ENCODE measurements around the gene HPSE2.
A peak's percentile ranks its signal among the peaks of the same experiment; 100 is the strongest.

HPSE2 gene

DNA sequence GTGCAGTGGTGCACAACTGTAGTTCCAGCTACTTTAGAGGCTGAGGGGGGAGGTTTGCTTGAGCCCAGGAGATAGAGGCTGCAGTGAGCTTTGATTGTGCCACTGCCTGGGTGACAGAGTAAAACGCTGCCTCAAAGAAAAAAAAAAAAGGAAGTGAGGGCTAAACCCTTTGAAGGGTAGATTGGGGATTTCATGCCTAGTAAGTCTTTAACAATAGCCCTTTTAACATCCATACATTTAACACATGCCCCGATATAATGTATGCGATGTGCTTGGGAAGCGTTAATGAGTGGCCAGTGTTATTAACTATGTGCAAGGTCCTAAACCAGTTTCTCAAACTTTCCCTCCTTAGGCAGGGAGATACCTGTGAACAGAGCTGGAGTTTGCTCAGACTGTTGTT is 559.8 kb downstream of the HPSE2 start:
- H3K36me3 ChIP-seq (ENCODE audit: control insufficient read depth, insufficient read depth, low read length), result no peaks in the 10 kb centered on the region
- no peak overlapping the region for H3K4me3 ChIP-seq (ENCODE audit: insufficient read depth, low read depth, low read length)
- no peak overlapping the region for H3K27ac ChIP-seq (ENCODE audit: insufficient read depth, low read depth, low read length, poor library complexity, severe bottlenecking)
- H3K4me1 ChIP-seq (ENCODE audit: control insufficient read depth, insufficient read depth, low read length), result peaks cover 3% of the 10 kb centered on the region
- no peaks in the 10 kb centered on the region for H3K9me3 ChIP-seq (ENCODE audit: control insufficient read depth, low read length)
- WGBS, 2 experiments, result 71 to 87% methylated on average over 3 to 4 of the region's 4 CpGs
- H3K27me3 ChIP-seq (ENCODE audit: control insufficient read depth, insufficient read depth, low read length, poor library complexity, severe bottlenecking), result no peaks in the 10 kb centered on the region

DNA sequence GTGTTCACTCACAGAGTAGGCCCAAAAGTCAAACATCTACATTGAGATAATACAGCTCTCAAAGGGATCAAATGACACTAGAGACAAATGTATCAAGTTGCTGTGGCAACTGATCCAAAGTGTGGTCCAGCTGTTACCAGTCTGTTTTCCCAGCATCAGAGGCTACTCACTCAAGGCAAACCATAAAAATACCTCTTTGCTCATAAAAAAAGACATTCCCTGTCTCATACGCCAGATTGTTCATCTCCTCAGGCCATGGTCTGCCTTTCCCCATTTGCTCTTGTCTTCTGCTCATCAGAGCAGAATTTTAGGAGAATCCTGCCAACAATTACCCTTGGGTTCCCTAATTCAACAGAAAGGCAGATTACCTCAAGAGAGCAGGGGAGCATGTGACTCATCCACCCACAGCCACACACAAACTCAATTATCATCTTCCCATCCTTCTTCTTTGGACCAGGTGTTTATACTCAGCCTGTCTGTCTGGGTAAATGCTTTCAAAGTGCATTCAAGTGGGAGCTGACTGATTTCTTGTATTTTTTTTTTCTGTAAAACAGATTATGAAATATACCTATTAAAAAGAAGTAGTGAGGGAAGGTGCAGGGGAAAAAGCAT is 562.4 kb downstream of the HPSE2 start:
- 89 to 96% methylated on average over 1 of the region's 1 CpG for WGBS, 2 experiments
- H3K36me3 ChIP-seq (ENCODE audit: control insufficient read depth, insufficient read depth, low read length), result no peaks in the 10 kb centered on the region
- H3K4me3 ChIP-seq (ENCODE audit: insufficient read depth, low read depth, low read length), result no peak overlapping the region
- no peaks in the 10 kb centered on the region for H3K9me3 ChIP-seq (ENCODE audit: control insufficient read depth, low read length)
- H3K27ac ChIP-seq (ENCODE audit: insufficient read depth, low read depth, low read length, poor library complexity, severe bottlenecking), result no peak overlapping the region
- peaks cover 3% of the 10 kb centered on the region for H3K4me1 ChIP-seq (ENCODE audit: control insufficient read depth, insufficient read depth, low read length)
- no peaks in the 10 kb centered on the region for H3K27me3 ChIP-seq (ENCODE audit: control insufficient read depth, insufficient read depth, low read length, poor library complexity, severe bottlenecking)

DNA sequence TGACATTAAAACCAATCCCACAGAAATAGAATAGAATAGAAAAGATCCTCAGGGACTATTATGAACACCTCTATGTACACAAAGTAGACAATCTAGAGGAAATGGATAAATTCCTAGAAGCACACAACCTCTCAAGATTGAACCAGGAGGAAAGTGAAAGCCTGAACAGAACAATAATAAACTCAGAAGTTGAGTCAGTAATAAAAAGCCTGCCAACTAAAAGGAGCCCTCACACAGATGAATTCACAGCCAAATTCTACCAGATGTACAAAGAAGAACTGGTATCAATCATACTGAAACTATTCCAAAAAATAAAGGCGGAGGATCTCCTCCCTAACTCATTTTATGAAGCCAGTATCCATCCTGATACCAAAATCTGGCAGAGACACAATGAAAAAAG is 568.6 kb downstream of the HPSE2 start:
- no peaks in the 10 kb centered on the region for H3K4me1 ChIP-seq (ENCODE audit: control insufficient read depth, insufficient read depth, low read length)
- H3K27me3 ChIP-seq (ENCODE audit: control insufficient read depth, insufficient read depth, low read length, poor library complexity, severe bottlenecking), result no peaks in the 10 kb centered on the region
- H3K36me3 ChIP-seq (ENCODE audit: control insufficient read depth, insufficient read depth, low read length), result no peaks in the 10 kb centered on the region
- H3K4me3 ChIP-seq (ENCODE audit: insufficient read depth, low read depth, low read length), result no peak overlapping the region
- peaks cover 3% of the 10 kb centered on the region for H3K9me3 ChIP-seq (ENCODE audit: control insufficient read depth, low read length)
- 79 to 86% methylated on average over 1 of the region's 1 CpG for WGBS, 2 experiments
- no peak overlapping the region for H3K27ac ChIP-seq (ENCODE audit: insufficient read depth, low read depth, low read length, poor library complexity, severe bottlenecking)

DNA sequence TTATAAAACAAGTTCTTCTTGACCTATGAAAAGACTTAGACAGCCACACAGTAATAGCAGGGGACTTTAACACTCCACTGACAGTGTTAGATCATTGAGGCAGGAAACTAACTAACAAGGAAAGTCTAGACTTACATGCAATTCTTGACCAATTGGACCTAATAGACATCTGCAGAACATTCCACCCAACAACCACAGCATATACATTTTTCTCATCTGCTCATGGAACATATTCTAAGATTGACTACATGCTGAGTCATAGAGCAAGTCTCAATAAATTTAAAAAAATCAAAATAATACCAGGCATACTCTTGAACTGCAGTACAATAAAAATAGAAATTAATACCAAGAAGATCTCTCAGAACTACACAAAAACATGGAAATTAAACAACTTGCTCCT is 569.4 kb downstream of the HPSE2 start:
- Histone ChIP-seq H3K4me1 (ENCODE audit: control insufficient read depth, insufficient read depth, low read length) (no peaks in the 10 kb centered on the region), H3K36me3 (ENCODE audit: control insufficient read depth, insufficient read depth, low read length) (no peaks in the 10 kb centered on the region), H3K9me3 (ENCODE audit: control insufficient read depth, low read length) (peaks cover 3% of the 10 kb centered on the region), H3K27me3 (ENCODE audit: control insufficient read depth, insufficient read depth, low read length, poor library complexity, severe bottlenecking) (no peaks in the 10 kb centered on the region), H3K27ac (ENCODE audit: insufficient read depth, low read depth, low read length, poor library complexity, severe bottlenecking) (no peak overlapping the region), H3K4me3 (ENCODE audit: insufficient read depth, low read depth, low read length) (no peak overlapping the region)

DNA sequence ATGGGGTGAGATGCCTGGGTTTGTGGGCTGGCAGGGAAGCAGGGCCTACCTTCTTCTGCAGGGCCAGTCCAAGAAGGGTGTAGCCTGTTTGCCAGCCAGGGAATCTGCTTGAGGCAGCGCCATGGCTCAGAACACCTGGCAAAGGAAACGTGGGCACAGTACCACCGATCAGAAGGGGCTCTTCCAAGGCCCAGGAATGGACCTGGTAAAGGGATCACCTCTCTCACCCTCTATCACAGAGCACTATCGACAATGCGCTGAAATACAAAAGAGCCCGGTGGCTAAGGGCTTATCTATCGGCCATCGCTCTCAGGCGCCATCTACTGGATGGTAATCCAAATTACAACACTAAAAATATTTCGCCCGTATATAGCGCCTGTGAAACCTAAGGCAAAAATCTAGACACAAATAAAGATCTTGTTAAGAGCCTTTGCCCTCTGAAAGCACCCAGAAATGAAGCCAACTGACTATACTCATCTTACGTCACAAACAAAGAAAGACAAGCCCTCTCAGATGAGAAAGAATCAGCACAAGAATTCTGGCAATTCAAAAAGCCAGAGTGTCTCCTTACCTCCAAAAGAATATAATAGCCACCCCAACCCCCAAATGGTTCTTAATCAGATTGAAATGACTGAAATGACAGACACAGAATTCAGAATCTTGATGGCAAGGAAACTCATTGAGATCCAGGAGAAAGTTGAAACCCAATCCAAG is 571.2 kb downstream of the HPSE2 start:
- H3K27ac ChIP-seq (ENCODE audit: insufficient read depth, low read depth, low read length, poor library complexity, severe bottlenecking), result no peak overlapping the region
- no peaks in the 10 kb centered on the region for H3K4me1 ChIP-seq (ENCODE audit: control insufficient read depth, insufficient read depth, low read length)
- 49 to 56% methylated on average over 13 of the region's 13 CpGs for WGBS, 2 experiments
- no peak overlapping the region for H3K4me3 ChIP-seq (ENCODE audit: insufficient read depth, low read depth, low read length)
- H3K36me3 ChIP-seq (ENCODE audit: control insufficient read depth, insufficient read depth, low read length), result no peaks in the 10 kb centered on the region
- H3K27me3 ChIP-seq (ENCODE audit: control insufficient read depth, insufficient read depth, low read length, poor library complexity, severe bottlenecking), result no peaks in the 10 kb centered on the region
- H3K9me3 ChIP-seq (ENCODE audit: control insufficient read depth, low read length), result peaks cover 3% of the 10 kb centered on the region

DNA sequence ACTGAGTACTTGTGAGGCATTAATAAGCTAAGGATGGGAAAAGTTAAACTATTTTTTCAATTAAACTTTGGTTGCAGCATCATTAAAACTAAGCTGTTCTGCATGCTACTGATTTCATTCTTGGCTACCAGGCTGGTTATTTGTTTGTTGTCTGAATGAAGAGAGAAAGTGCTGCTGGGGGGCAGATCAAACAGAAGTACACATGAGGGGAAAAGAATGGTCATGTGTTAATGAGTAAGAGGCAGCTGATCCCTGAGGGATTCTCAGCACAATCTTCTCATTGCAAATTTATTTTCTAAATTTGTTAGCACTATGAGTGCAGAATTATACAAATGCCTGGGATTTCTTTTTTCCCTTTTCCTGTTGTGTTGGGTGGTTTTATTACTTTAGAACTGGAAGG is 575.7 kb downstream of the HPSE2 start:
- Histone ChIP-seq H3K9me3 (ENCODE audit: control insufficient read depth, low read length) (peaks cover under 1% of the 10 kb centered on the region), H3K4me1 (ENCODE audit: control insufficient read depth, insufficient read depth, low read length) (no peaks in the 10 kb centered on the region), H3K36me3 (ENCODE audit: control insufficient read depth, insufficient read depth, low read length) (no peaks in the 10 kb centered on the region), H3K4me3 (ENCODE audit: insufficient read depth, low read depth, low read length) (no peak overlapping the region), H3K27ac (ENCODE audit: insufficient read depth, low read depth, low read length, poor library complexity, severe bottlenecking) (no peak overlapping the region), H3K27me3 (ENCODE audit: control insufficient read depth, insufficient read depth, low read length, poor library complexity, severe bottlenecking) (no peaks in the 10 kb centered on the region)

DNA sequence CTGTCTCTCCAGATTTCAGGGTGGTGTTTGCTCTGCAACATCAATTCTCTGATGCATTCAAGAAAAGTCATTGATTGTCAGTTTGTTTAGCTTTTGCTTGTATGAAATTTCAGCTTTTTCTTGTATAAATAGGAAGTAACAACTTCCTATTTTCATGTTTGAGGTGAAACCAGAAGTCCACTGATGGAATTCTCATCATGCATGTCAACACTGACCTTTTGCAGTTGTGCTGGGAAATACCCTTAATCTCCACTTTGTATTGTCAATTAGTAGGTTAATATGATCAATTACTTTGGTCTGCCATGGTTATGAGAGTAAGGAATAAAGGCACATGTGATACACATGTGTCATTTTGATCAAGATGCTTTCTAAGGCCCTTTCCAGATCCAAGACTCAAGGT is 580.2 kb downstream of the HPSE2 start:
- no peaks in the 10 kb centered on the region for H3K36me3 ChIP-seq (ENCODE audit: control insufficient read depth, insufficient read depth, low read length)
- no peak overlapping the region for H3K27ac ChIP-seq (ENCODE audit: insufficient read depth, low read depth, low read length, poor library complexity, severe bottlenecking)
- no peaks in the 10 kb centered on the region for H3K27me3 ChIP-seq (ENCODE audit: control insufficient read depth, insufficient read depth, low read length, poor library complexity, severe bottlenecking)
- no peak overlapping the region for H3K4me3 ChIP-seq (ENCODE audit: insufficient read depth, low read depth, low read length)
- no peaks in the 10 kb centered on the region for H3K4me1 ChIP-seq (ENCODE audit: control insufficient read depth, insufficient read depth, low read length)
- no peaks in the 10 kb centered on the region for H3K9me3 ChIP-seq (ENCODE audit: control insufficient read depth, low read length)

DNA sequence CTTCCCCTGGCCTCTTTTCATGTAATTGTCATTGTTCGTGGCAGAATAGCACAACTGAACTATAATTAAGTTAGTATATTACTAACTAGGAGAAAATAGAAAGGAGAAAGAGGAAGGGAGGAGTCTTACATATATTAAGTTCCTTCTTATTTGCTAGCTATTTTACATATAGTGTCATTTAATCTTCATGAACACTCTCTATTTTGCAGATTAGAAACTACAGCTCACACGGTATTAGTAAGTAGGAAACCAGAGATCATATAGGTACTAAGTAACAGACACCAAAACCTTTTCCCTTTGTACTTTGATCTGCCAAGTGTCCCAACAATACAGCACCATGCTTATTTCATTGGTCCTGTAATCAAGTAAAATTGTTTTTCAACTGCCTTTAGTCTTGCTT is 586.5 kb downstream of the HPSE2 start:
- peaks cover 19% of the 10 kb centered on the region for H3K4me1 ChIP-seq (ENCODE audit: control insufficient read depth, insufficient read depth, low read length)
- 100% methylated on average over 1 of the region's 2 CpGs for WGBS, 2 experiments
- H3K27ac ChIP-seq (ENCODE audit: insufficient read depth, low read depth, low read length, poor library complexity, severe bottlenecking), result no peak overlapping the region
- no peak overlapping the region for H3K4me3 ChIP-seq (ENCODE audit: insufficient read depth, low read depth, low read length)
- H3K27me3 ChIP-seq (ENCODE audit: control insufficient read depth, insufficient read depth, low read length, poor library complexity, severe bottlenecking), result no peaks in the 10 kb centered on the region
- no peaks in the 10 kb centered on the region for H3K36me3 ChIP-seq (ENCODE audit: control insufficient read depth, insufficient read depth, low read length)
- no peaks in the 10 kb centered on the region for H3K9me3 ChIP-seq (ENCODE audit: control insufficient read depth, low read length)

DNA sequence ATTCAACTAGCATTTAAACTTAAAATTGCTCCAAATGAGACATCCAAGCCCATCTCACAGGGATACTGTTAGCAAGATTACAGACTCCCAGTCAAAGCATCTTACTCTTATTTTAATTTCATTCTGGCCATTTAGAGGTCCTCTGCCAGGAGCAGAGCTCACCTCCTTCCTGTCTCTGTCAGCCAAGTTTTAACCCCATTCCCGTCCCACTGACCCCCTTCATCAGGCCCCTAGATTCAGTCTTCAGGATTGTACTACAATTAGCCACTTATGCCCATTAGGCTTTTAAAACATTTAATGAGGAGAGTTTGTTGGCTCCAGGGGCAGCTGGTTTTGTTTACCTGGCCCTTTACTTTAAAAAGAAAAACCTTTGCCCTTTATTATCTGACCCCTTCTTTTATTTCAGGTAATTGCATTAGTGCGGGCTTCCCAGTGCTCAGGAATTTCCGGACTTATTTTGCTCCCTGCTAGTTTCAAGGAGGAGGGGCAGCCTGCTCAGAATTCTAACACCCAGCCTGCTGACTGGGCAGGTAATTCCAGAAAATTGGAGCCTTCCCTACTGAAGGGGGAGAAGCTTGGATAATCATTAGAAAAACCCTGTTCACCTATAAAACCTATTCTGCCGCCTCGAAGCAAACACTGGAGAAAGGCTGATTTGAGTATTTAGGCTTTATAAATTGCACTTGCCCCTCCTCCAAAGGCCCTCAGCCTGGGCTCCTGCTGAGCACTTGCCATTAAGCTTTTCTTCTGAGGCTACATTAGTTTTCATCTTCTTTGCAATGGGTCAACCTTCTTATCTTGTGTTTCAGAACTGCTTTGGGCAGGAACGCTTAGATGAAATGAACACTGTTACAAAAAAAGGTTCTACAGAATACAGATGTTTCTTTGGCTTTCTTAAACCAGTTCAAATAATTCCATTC is 588.4 kb downstream of the HPSE2 start:
- WGBS, 2 experiments, result 5 to 11% methylated on average over 5 to 6 of the region's 6 CpGs
- Histone ChIP-seq H3K36me3 (ENCODE audit: control insufficient read depth, insufficient read depth, low read length) (no peaks in the 10 kb centered on the region), H3K9me3 (ENCODE audit: control insufficient read depth, low read length) (no peaks in the 10 kb centered on the region), H3K4me3 (ENCODE audit: insufficient read depth, low read depth, low read length) (no peak overlapping the region), H3K27ac (ENCODE audit: insufficient read depth, low read depth, low read length, poor library complexity, severe bottlenecking) (peak overlapping the region; percentile 4), H3K27me3 (ENCODE audit: control insufficient read depth, insufficient read depth, low read length, poor library complexity, severe bottlenecking) (no peaks in the 10 kb centered on the region), H3K4me1 (ENCODE audit: control insufficient read depth, insufficient read depth, low read length) (peaks cover 20% of the 10 kb centered on the region)

DNA sequence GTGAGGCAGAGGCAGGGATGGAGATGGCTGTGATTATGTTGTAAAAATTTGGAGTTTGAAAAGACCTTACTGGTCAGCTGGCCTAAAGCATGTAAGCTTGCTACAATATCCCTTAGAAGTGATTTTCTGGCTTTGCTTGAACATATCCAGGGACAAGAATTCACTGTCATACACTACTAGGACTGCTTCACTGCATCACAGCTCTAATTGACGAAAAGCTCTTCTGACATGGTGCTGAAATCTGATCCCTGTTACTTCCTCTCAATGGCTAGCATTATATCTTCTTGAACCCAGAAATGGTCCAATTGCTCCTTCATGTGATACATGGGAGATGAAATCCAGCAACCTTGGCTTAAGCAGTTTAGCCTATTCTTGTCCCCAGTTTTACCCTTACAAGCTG is 591.2 kb downstream of the HPSE2 start:
- Histone ChIP-seq H3K4me1 (ENCODE audit: control insufficient read depth, insufficient read depth, low read length) (peaks cover 20% of the 10 kb centered on the region), H3K9me3 (ENCODE audit: control insufficient read depth, low read length) (no peaks in the 10 kb centered on the region), H3K36me3 (ENCODE audit: control insufficient read depth, insufficient read depth, low read length) (no peaks in the 10 kb centered on the region), H3K27me3 (ENCODE audit: control insufficient read depth, insufficient read depth, low read length, poor library complexity, severe bottlenecking) (no peaks in the 10 kb centered on the region), H3K27ac (ENCODE audit: insufficient read depth, low read depth, low read length, poor library complexity, severe bottlenecking) (no peak overlapping the region), H3K4me3 (ENCODE audit: insufficient read depth, low read depth, low read length) (no peak overlapping the region)
- WGBS, 2 experiments, result 83 to 85% methylated on average over 1 of the region's 1 CpG

All from ectodermal cell (in vitro differentiated cells).